Activated CD4-positive, alpha-beta T cell treated with anti-CD3 and anti-CD28 coated beads for 1 hour (primary cell): ENCODE results near the gene UBE2M.

Source experiments
- DNase-seq: peaks from one replicate; pipeline ENCODE4 v3.0.0-alpha.2; 2020

The UBE2M gene

GRCh38 chr19:58570770-58571574, 12.6 kb upstream of the UBE2M start:
- DNase-seq: no peak

GRCh38 chr19:58569943-58570670, 11.7 kb upstream of the UBE2M start:
- no peak for DNase-seq

DNA sequence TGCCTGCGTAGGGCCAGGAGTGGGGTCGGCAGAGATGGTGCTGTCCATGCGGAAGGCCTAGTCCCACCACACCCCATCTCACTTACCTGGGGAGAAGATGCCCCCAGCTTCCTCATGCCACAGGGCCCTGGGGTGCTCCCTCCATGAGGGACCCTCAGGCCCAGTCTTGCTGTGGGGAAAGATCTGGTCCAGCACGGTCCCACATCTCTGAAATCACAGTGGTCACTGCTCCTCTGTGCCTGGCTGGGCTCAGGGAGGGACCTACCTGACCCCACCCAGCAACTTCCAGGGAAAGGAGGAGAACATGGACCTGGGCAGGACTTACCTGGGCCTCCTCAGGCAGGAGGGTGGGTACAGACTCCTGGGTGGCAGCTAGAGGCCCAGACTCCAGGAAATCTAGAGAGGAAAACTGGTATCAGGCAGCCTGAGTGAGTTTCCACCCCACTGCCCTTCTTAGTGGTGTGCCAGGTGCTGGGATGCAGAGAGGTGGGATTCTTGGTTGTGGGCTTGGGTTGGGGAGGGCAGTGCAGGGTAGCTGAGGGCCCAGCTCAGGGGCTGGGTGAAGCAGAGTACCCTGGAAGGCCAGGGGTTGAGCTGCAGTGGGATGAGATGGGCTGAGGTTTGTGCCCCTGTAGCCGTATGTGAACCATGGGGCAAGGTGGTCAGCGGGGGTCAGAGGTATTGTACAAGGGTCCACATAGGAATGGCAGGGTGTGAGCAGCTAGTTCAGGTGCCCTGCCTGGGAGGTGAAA, 11.0 kb upstream of the UBE2M start:
- DNase-seq: no peak

GRCh38 chr19:58568453-58569130, 10.2 kb upstream of the UBE2M start:
- DNase-seq: no peak

GRCh38 chr19:58566989-58567388, 8.6 kb upstream of the UBE2M start:
- no peak for DNase-seq

- no peak for DNase-seq
These were observed 5.4 kb upstream of the UBE2M start for GRCh38 chr19:58563823-58564222.

DNA sequence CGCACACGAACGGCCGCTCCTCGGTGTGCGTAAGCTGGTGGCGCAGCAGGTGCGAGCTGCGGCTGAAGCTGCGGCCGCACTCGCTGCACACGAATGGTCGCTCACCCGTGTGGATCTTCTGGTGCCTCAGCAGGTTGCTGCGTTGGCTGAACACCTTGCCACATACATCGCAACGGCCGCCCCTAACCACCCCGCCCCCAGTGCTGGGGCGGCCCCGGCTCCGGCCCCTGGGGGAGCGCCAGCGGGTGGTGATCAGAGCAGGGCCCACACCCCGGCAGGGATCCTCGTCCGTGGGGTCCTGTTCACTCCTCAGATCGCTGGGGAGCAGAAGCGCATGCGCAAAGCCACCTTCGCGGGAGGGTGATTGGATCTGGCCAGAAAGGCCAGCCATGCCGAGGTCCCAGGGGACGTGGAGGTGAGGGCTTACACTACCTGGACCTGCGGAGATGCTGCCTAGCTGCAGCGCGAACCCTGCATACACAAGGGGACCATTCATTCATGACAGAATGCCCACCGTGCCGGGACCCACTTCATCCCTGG, 4.7 kb upstream of the UBE2M start:
- no peak for DNase-seq

DNA sequence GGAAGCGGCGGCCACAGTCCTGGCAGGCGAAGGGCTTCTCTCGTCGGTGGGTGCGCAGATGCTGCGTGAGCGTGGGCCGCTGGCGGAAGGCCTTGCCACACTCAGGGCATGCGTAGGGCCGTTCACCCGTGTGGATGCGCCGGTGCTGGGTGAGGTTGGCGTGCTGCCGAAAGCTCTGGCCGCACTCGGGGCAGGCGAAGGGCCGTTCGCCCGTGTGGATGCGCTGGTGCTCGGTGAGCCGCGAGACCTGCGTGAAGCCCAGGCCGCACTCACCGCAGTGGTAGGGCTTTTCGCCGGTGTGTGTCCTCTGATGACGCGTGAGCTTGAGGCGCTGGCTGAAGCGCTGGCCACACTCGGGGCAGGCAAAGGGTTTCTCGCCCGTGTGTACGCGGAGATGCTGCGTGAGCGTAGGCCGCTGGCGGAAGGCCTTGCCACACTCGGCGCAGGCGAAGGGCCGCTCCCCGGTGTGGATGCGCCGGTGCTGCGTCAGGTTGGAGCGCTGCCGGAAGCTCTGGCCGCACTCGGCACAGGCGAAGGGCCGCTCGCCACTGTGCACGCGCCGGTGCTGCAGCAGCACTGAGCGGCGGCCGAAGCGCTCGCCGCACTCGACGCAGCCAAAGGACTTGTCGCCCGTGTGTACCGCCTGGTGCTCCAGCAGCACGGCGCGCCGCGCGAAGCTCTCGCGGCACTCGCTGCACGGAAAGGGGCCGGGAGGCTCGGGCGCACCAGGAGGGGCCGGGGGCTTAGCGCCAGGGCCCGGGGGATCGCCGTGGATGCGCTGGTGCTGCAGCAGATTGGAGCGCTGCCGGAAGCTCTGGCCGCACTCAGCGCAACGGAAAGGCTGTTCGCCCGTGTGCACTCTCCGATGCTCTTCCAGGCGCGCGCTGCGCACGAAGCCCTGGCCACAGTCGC, 4.0 kb upstream of the UBE2M start:
- DNase-seq: no peak

GRCh38 chr19:58561373-58562121, 3.1 kb upstream of the UBE2M start:
- no peak for DNase-seq

- no peak for DNase-seq
These were observed 2.5 kb upstream of the UBE2M start for GRCh38 chr19:58560921-58561320.

DNA sequence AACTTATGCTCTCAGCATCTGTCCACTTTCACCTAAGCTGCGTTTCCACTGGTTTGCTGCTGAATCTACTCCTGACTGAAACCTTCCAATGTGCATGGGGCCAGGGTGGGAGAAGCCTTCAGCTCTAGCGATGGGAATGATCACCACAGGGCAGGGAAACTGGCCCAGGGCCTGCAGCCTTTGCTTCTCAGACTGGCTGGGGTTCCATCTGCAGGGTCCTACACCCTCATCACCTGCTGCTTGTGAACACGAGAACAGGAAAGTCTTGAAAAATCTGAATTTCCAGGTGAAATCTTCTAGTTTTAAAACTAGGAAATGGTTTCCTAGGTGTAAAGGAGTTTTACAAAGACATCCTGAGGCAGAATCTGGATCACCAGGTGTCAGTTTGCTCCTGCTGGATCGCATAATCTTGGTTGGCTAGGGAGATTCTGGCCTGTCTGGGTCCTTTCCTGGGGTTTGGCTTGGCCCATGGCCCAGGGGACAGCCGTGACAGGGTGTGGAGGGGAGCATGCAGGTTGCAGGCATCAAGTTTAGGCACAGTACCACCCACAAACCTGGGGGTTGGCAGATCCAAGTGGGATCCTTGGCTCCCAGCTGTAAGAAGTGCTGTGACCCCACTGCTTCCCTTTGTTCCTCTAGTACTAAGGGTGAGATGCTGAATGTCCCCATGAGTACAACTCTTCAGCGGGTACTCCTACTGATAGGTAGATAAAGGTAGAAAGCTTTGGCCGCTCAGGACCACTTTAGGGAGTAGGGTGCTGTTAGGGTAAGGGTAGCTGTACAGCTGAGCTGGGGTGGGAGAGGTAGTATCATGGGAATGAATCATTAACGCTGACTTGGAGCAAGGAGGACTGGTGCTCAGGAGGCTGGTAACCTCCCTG, 1.8 kb upstream of the UBE2M start:
- no peak for DNase-seq

DNA sequence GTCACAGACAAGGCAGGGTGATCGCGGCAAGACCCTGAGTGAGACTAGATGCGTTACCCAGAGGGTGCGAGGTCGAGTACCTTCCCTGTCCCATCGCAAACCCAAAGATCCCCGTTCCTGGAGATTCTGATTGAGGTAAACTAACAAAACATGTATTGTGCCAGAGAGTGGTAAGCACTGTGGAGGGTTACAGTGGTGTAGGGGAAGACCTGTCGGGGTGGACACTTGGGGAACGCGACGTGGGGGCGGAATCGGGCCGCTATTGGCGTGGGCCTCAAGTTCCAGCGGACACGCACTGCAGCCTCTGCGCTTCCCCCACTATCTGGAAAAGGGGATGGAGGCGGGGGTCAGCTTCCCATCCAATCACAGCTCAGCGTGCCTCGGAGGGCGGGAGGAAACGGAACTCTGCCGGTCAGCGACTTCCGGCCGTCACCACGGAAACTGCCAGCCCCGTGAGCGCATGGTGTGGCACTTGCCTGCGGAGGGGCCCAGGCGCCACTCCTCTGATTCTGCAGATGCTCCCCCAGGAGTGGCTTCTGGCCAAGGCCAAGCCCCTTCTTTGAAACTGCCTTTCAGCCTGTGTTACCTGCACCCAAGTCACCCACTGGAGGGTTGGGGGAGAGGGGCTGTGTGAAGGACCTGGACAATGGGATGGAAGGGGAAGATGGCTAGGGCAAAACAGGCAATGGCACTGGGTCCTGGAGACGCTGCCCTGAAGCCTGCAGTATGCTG, 1.0 kb upstream of the UBE2M start:
- DNase-seq: peak; percentile 38

DNA sequence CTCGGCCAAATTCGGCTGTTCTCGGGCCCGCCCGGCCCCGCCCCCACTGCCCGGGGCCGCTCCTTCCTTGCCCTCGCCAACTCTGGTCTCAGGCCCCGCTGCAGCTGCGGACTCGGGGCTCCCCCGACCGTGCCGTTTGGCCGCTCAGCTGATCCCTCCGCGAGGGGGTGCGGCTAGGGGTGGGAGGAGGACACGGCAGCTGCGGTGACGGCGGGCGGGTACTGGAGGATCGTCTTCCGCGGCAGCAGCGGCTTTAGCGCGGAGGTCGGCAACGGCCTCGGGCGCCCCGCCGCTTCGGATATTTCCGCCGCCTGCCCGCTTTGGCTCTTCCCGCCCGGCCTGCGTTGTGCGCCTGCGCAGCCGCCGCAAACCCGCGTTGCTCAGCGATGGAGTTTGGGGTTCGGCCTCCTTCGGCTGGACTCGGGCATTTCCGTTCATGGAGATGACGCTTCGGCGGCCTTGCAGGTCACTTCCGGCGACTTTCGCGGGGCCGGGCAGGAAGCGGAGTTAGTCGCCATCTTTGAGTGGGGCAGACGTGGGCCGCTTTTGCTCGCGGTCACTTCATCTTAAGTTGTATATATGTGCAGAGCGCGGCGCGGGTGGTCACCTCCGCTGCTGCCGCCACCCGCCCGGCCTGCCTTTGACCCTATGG, 338 bp upstream of the UBE2M start:
- DNase-seq: peak; percentile 100

- no peak for DNase-seq
These were observed 968 bp downstream of the UBE2M start for GRCh38 chr19:58557221-58558065.

GRCh38 chr19:58556622-58557220, 1.7 kb downstream of the UBE2M start:
- no peak for DNase-seq

DNA sequence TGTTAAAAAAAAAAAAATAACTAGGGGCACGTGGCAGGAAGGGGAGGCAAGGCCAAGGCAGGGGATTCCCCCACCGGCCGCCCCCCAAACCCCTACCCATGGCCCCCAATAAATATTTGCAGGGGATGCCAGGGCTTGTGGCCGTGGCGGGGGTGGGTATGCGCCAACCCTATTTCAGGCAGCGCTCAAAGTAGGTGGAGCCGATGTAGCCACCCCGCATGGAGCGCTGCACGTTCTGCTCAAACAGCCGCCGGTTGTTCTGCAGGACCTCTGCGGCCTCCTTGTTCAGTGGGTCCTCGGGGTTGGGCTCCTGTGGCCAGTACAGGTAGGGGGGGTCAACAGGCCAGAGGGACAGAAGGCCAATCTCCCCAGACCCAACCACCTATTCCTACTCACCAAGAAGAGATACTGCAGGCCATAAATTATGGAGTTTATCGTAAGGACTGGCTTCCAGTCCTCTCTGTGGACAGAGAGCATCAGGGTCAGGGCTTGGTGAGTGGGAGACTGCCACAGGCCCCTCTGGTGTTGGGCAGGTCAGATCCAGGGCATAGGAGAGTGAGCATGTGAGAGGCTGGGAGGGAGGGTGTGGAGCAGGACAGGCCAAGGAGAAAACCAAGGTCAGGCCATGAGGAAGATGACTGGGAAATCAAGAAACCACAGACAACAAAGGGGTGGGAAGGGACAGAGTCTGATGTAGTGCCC, 2.3 kb downstream of the UBE2M start:
- DNase-seq: no peak
